Peyer's patch (tissue), 4 donors: ENCODE results near the gene UBE2QL1.

Experiments used
- CTCF ChIP-seq, 6 experiments: fragments of 450-650 bp in 4 of 6; fragments of 200-600 bp in 2 of 6; sonication (generic) in 1 of 6; IDR thresholded peaks; one replicate each; pipeline ENCODE4 v1.5.1; 2017 to 2019; ENCODE audit warnings: antibody characterized with exemption in 6 of 6, mild to moderate bottlenecking in 3 of 6, moderate library complexity in 1 of 6
- POLR2A ChIP-seq, 2 donors: fragments of 450-650 bp; IDR thresholded peaks; one replicate each; pipeline ENCODE4 v1.5.1; 2017; ENCODE audit warnings: antibody characterized with exemption in 2 of 2, mild to moderate bottlenecking in 2 of 2, moderate library complexity in 2 of 2

DNA sequence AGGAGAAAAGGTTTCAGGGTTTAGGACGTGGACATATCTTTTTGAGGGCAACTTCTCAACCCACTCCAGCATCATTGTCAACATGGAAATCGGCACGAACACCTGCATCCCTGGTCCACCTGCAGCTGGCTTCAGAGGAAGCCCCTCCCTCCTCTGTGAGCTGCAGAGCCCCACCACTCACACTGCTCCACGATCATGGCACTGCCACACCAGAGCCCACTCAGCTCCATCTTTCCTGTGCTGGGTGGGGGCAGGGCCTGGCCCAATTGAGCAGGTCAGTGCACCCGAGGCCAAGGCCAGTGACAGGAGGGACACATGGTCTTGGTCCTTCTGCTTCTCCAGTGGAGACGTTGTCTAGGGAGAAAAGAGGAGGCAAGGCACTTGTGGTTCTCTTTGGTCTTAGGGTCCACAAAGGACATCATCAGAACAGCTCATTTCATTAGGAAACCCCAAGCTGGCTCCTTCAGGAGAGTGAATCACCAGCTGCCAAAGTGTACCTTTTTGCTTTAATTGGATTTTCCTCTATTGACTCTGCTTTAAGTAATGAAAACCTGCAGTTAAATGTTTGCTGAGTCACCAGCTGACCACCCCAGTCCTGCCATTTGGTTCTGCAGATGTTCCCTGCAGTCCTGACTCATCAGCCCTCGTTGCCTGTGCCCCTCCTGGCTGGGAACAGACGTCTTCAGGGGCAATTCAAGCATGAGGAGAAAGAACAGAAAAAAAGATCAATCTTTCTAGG is 56.2 kb downstream of the UBE2QL1 start:
- TF ChIP-seq CTCF (IDR thresholded peaks at IDR 0.05) (no peak), POLR2A (IDR thresholded peaks at IDR 0.05) (no peak)
